Prostate gland (tissue), 2 donors: ENCODE data around the gene COPG1. TPM values are rescaled to one million over a fixed set of nuclear protein-coding genes. Genes with fewer than 3 reads are reported as not detected.

Experiments
- DNase-seq: peaks from one replicate; pipeline ENCODE4 v3.0.0-alpha.2; 2019; ENCODE audit warnings: low spot score
- H3K27ac ChIP-seq, 2 donors: fragments of 200-600 bp; sonication (generic); 2 replicates each; pipeline ENCODE4 v1.5.1; 2017 to 2019
- H3K27me3 ChIP-seq: fragments of 200-600 bp; sonication (generic); replicated peaks from 2 replicates; pipeline ENCODE4 v1.5.1; 2019; ENCODE audit not compliant: insufficient read depth
- H3K36me3 ChIP-seq, 2 donors: fragments of 200-600 bp; sonication (generic); 1 replicate in 1 of 2; 2 replicates in 1 of 2; pipeline versions ENCODE4 v1.5.1 to v1.8.1; 2017 to 2019
- H3K4me1 ChIP-seq: fragments of 200-600 bp; sonication (generic); replicated peaks from 2 replicates; pipeline ENCODE4 v1.5.1; 2019
- H3K4me3 ChIP-seq, 2 donors: fragments of 200-600 bp; sonication (generic); 2 replicates each; pipeline ENCODE4 v1.5.1; 2017 to 2019
- H3K9me3 ChIP-seq: fragments of 200-600 bp; sonication (generic); 2 replicates; pipeline ENCODE4 v1.5.1; 2017
- CTCF ChIP-seq, 4 experiments: fragments of 200-600 bp in 2 of 4; fragments of 450-650 bp in 2 of 4; sonication (generic) in 2 of 4; IDR thresholded peaks; 1 replicate in 3 of 4; 2 replicates in 1 of 4; pipeline ENCODE4 v1.5.1; 2016 to 2019; ENCODE audit warnings: antibody characterized with exemption in 4 of 4, mild to moderate bottlenecking in 2 of 4, moderate library complexity in 2 of 4
- POLR2A ChIP-seq: fragments of 450-650 bp; IDR thresholded peaks from one replicate; pipeline ENCODE4 v1.6.1; 2016; ENCODE audit warnings: antibody characterized with exemption, mild to moderate bottlenecking
- POLR2AphosphoS5 ChIP-seq: sonication (generic); formaldehyde crosslinking; IDR thresholded peaks from one replicate; pipeline ENCODE4 v1.6.1; 2017; ENCODE audit warnings: antibody characterized with exemption
- WGBS: methylation state at CpG from one replicate; pipeline ENCODE4 v1.1.5; 2018; 5-methylcytosine and 5-hydroxymethylcytosine counted together
- intact Hi-C: fragments of 100-400 bp; cut with DNase I; formaldehyde crosslinking; loops from one replicate; pipeline ENCODE4 v1.14.2; 2022
- total RNA-seq, 2 donors: library from RNA; depleted of rRNA; stranded (reverse); fragments of >200 nt; gene quantifications; one replicate each; pipeline ENCODE4 v1.1.0, GENCODE V29; 2016

The COPG1 gene
- total RNA-seq, 2 donors from 2014 or later: 143 to 220 TPM

- no peaks in the 10 kb centered on the region for H3K9me3 ChIP-seq
- no peak for DNase-seq
- intact Hi-C loops: no loop called here
- H3K27me3 ChIP-seq: no peaks in the 10 kb centered on the region
- H3K4me1 ChIP-seq: no peaks in the 10 kb centered on the region
- H3K36me3 ChIP-seq: peaks cover 44 to 61% of the 10 kb centered on the region in 2 donors
- no peak overlapping the region for H3K27ac ChIP-seq
- 91% methylated on average over 4 of the region's 4 CpGs for WGBS
- no peak overlapping the region for H3K4me3 ChIP-seq
- TF ChIP-seq POLR2AphosphoS5: no peak
These were observed 17.2 kb downstream of the COPG1 start for GRCh38 chr3:129266651-129267050.

DNA sequence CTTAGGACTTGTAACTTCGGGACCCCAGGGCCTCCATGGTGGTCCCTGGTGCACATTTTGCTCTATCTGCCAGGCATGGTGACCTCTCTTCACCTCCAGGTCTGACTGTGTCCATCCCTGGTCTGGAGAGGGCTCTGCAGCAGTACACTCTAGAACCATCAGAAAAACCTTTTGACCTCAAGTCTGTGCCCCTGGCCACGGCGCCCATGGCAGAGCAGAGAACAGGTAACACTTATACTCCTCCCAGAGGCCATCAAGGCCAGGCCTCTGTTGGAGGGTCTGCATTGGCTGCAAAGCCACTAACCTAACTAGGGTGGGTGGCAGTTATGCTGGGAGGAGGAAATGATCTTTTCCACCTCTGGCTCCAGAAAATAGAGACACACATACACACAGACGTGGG lies 19.0 kb downstream of the COPG1 start:
- intact Hi-C loops: no loop called here

GRCh38 chr3:129271674-129272073 lies 22.3 kb downstream of the COPG1 start:
- 96% methylated on average over 11 of the region's 11 CpGs for WGBS
- no peak for DNase-seq
- Histone ChIP-seq H3K27me3 (no peaks in the 10 kb centered on the region), H3K9me3 (no peaks in the 10 kb centered on the region), H3K4me1 (no peaks in the 10 kb centered on the region), H3K27ac (no peak overlapping the region), H3K36me3 (peaks cover 46 to 56% of the 10 kb centered on the region in 2 donors), H3K4me3 (no peak overlapping the region)
- TF ChIP-seq POLR2A: no peak
- no peak for TF ChIP-seq CTCF (IDR thresholded peaks at IDR 0.05)
- intact Hi-C loops: no loop called here

More for the DNA sequence above, 19.0 kb downstream of the COPG1 start:
- H3K36me3 ChIP-seq: peaks cover 50 to 70% of the 10 kb centered on the region in 2 donors
- no peaks in the 10 kb centered on the region for H3K4me1 ChIP-seq
- TF ChIP-seq CTCF (IDR thresholded peaks at IDR 0.05) (no peak), POLR2AphosphoS5 (no peak), POLR2A (no peak)
- H3K27me3 ChIP-seq: no peaks in the 10 kb centered on the region
- H3K27ac ChIP-seq: no peak overlapping the region
- DNase-seq: no peak
- no peak overlapping the region for H3K4me3 ChIP-seq
- WGBS: 92% methylated on average over 4 of the region's 4 CpGs
- H3K9me3 ChIP-seq: no peaks in the 10 kb centered on the region

DNA sequence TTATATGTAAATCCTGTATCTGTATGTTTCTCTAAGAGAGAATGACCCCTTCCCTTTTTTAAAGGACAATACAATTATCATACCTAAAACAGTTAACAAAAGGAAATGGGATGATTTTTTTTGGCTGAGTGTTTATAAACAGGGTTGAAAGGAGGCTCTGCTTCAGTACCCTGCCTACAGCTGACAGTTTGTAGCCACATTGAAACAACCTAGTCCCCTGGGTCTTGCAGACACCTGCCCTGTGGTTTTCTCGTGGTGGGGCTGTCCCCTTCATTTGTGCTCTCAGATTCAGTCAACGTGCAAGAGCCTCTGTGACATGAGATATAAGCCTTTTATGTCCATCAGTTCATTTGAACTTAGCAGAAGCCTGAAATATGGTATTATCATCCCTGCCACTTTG lies 27.0 kb downstream of the COPG1 start:
- H3K27me3 ChIP-seq: no peaks in the 10 kb centered on the region
- TF ChIP-seq POLR2A: no peak
- no peak for TF ChIP-seq POLR2AphosphoS5
- TF ChIP-seq CTCF (IDR thresholded peaks at IDR 0.05): no peak
- no peaks in the 10 kb centered on the region for H3K9me3 ChIP-seq
- 65% methylated on average over 2 of the region's 2 CpGs for WGBS
- H3K27ac ChIP-seq: no peak overlapping the region
- H3K4me1 ChIP-seq: no peaks in the 10 kb centered on the region
- intact Hi-C loops: no loop called here
- H3K36me3 ChIP-seq: peaks cover 17 to 22% of the 10 kb centered on the region in 2 donors
- no peak overlapping the region for H3K4me3 ChIP-seq
- DNase-seq: no peak

GRCh38 chr3:129277829-129278271 lies 28.4 kb downstream of the COPG1 start:
- no peaks in the 10 kb centered on the region for H3K9me3 ChIP-seq
- DNase-seq: no peak
- WGBS: 60% methylated on average over 11 of the region's 11 CpGs

More at GRCh38 chr3:129277829-129278271, 28.4 kb downstream of the COPG1 start:
- peak overlapping the region; percentile 92 to 97 for H3K27ac ChIP-seq
- TF ChIP-seq POLR2A (no peak), CTCF (IDR thresholded peaks at IDR 0.05) (no peak), POLR2AphosphoS5 (no peak)
- no peaks in the 10 kb centered on the region for H3K4me1 ChIP-seq
- H3K4me3 ChIP-seq: peak overlapping the region in 1 of 2 donors; percentile 90
- no peaks in the 10 kb centered on the region for H3K27me3 ChIP-seq
- intact Hi-C loops: loop anchor here (2.0 kb wide), 1 partner anchor 39 kb away; a partner anchor contains a TSS
- peaks cover 8 to 9% of the 10 kb centered on the region in 2 donors for H3K36me3 ChIP-seq
